ENCODE data around the gene ZNF175.

- TF ChIP-seq CEBPB (IDR thresholded peaks at IDR 0.05; ENCODE audit: borderline replicate concordance in 1 of 2, low read depth in 2 of 2, low read length in 2 of 2) (no peak), CTCF (IDR thresholded peaks at IDR 0.05 in 2 of 3, conservative IDR thresholded peaks at IDR 0.05 in 1 of 3; ENCODE audit: control insufficient read depth in 2 of 3, extremely low read depth in 1 of 3, insufficient read depth in 1 of 3, low read depth in 3 of 3, low read length in 3 of 3) (peak in 2 of 3 experiments; percentile 17 to 20; a peak in 2 of 6 replicates), EGR1 (IDR thresholded peaks at IDR 0.05; ENCODE audit: borderline replicate concordance in 1 of 2, low read depth in 2 of 2, low read length in 2 of 2) (no peak), EZH2 (IDR thresholded peaks at IDR 0.05; ENCODE audit: borderline replicate concordance, control insufficient read depth, low read depth, low read length) (no peak), RAD51 (IDR thresholded peaks at IDR 0.05) (no peak), JUNB (IDR thresholded peaks at IDR 0.05) (no peak), SKIL (IDR thresholded peaks at IDR 0.05; ENCODE audit: low read depth, poor library complexity, severe bottlenecking) (no peak), SIN3A (IDR thresholded peaks at IDR 0.05; ENCODE audit: low read depth, low read length) (no peak), EP300 (IDR thresholded peaks at IDR 0.05; ENCODE audit: borderline replicate concordance in 1 of 2, control insufficient read depth in 1 of 2, low read depth in 2 of 2, low read length in 2 of 2) (no peak), CBX5 (IDR thresholded peaks at IDR 0.05; ENCODE audit: low read depth) (no peak), KDM1A (IDR thresholded peaks at IDR 0.05; ENCODE audit: borderline replicate concordance) (no peak), POLR2A (IDR thresholded peaks at IDR 0.05; ENCODE audit: low read depth, low read length) (no peak), USF2 (IDR thresholded peaks at IDR 0.05; ENCODE audit: borderline replicate concordance, low read depth, low read length) (no peak), MYC (IDR thresholded peaks at IDR 0.05; ENCODE audit: insufficient read depth, insufficient read length, insufficient replicate concordance, low read length, severe bottlenecking) (no peak)
Measured at GRCh38 chr19:51602189-51602854, 31.2 kb downstream of the ZNF175 start.
